Mesendoderm (in vitro differentiated cells): ENCODE measurements around the gene M1AP.

ENCODE experiments used
- DNase-seq: peaks from one replicate; pipeline ENCODE4 v3.0.0; 2013
- H2AK5ac ChIP-seq: 2 replicates; pipeline ENCODE4 v1.6.1; 2013; ENCODE audit warnings: low read length, inconsistent platforms
- H2BK120ac ChIP-seq: 2 replicates; pipeline ENCODE4 v1.6.1; 2013; ENCODE audit warnings: low read depth, mild to moderate bottlenecking, low read length, moderate library complexity, mixed read lengths
- H2BK15ac ChIP-seq: replicated peaks from 2 replicates; pipeline ENCODE4 v1.6.1; 2013; ENCODE audit warnings: low read depth, mild to moderate bottlenecking, moderate library complexity
- H2BK5ac ChIP-seq: 2 replicates; pipeline ENCODE4 v1.6.1; 2013; ENCODE audit warnings: low read length, inconsistent platforms
- H3K18ac ChIP-seq: 2 replicates; pipeline ENCODE4 v1.6.1; 2013; ENCODE audit warnings: mild to moderate bottlenecking, low read length, mixed read lengths
- H3K23ac ChIP-seq: one replicate; pipeline ENCODE4 v1.6.1; 2013; ENCODE audit warnings: low read length
- H3K27ac ChIP-seq: 2 replicates; pipeline ENCODE4 v1.5.1; 2013; ENCODE audit warnings: low read depth, mild to moderate bottlenecking, inconsistent platforms, low read length, moderate library complexity
- H3K27me3 ChIP-seq: 2 replicates; pipeline ENCODE4 v1.6.1; 2013; ENCODE audit warnings: low read length, control low read depth, mild to moderate bottlenecking, inconsistent platforms; ENCODE audit not compliant: insufficient read depth, poor library complexity
- H3K36me3 ChIP-seq: 2 replicates; pipeline ENCODE4 v1.6.1; 2013; ENCODE audit warnings: low read length, inconsistent platforms; ENCODE audit not compliant: control insufficient read depth, insufficient read depth
- H3K4ac ChIP-seq: one replicate; pipeline ENCODE4 v1.6.1; 2013; ENCODE audit warnings: low read depth, mild to moderate bottlenecking, low read length, moderate library complexity
- H3K4me1 ChIP-seq: 2 replicates; pipeline ENCODE4 v1.6.1; 2013; ENCODE audit warnings: low read depth, low read length, inconsistent platforms; ENCODE audit not compliant: control insufficient read depth
- H3K4me2 ChIP-seq: 2 replicates; pipeline ENCODE4 v1.6.1; 2013; ENCODE audit warnings: low read length
- H3K4me3 ChIP-seq: 2 replicates; pipeline ENCODE4 v1.5.1; 2013; ENCODE audit warnings: mild to moderate bottlenecking, low read length
- H3K56ac ChIP-seq: one replicate; pipeline ENCODE4 v1.6.1; 2013; ENCODE audit warnings: low read length
- H3K79me1 ChIP-seq: 2 replicates; pipeline ENCODE4 v1.6.1; 2013; ENCODE audit warnings: low read length, inconsistent platforms
- H3K79me2 ChIP-seq: 2 replicates; pipeline ENCODE4 v1.6.1; 2013; ENCODE audit warnings: mild to moderate bottlenecking, low read length; ENCODE audit not compliant: control insufficient read depth, insufficient read depth
- H3K9ac ChIP-seq: 2 replicates; pipeline ENCODE4 v1.6.1; 2013; ENCODE audit warnings: low read length, inconsistent platforms
- H4K5ac ChIP-seq: one replicate; pipeline ENCODE4 v1.6.1; 2013; ENCODE audit warnings: low read length
- H4K8ac ChIP-seq: one replicate; pipeline ENCODE4 v1.6.1; 2013; ENCODE audit warnings: low read depth, mild to moderate bottlenecking, control low read depth, low read length, moderate library complexity
- WGBS: extraction: QIAGEN DNeasy Blood & Tissue Kit; methylation state at CpG from one replicate; pipeline ENCODE4 v1.1.7; 2013; ENCODE audit warnings: low lambda C conversion rate, missing lambda C conversion rate; ENCODE audit not compliant: insufficient coverage; ENCODE audit errors: extremely low coverage; 5-methylcytosine and 5-hydroxymethylcytosine counted together

Gene M1AP

GRCh38 chr2:74619651-74620297 lies 28.4 kb downstream of the M1AP start:
- Histone ChIP-seq H2BK15ac (no peak overlapping the region), H3K36me3 (no peaks in the 10 kb centered on the region), H3K23ac (no peak overlapping the region), H3K4ac (no peak overlapping the region), H2BK120ac (no peak overlapping the region), H4K5ac (no peak overlapping the region), H3K56ac (no peak overlapping the region), H2AK5ac (no peak overlapping the region), H3K4me2 (no peak overlapping the region), H3K4me3 (no peak overlapping the region), H2BK5ac (no peak overlapping the region), H3K27me3 (no peaks in the 10 kb centered on the region), H3K79me1 (no peaks in the 10 kb centered on the region), H4K8ac (no peak overlapping the region), H3K4me1 (no peaks in the 10 kb centered on the region), H3K27ac (no peak overlapping the region), H3K79me2 (no peaks in the 10 kb centered on the region), H3K18ac (no peak overlapping the region), H3K9ac (no peak overlapping the region)
- no peak for DNase-seq
- WGBS: no CpG with 5 or more reads among the region's 5 CpGs

GRCh38 chr2:74618410-74619083 lies 29.6 kb downstream of the M1AP start:
- H2BK15ac ChIP-seq: no peak overlapping the region
- no peak overlapping the region for H3K4me3 ChIP-seq
- no CpG with 5 or more reads among the region's 6 CpGs for WGBS
- no peak for DNase-seq
- no peak overlapping the region for H4K8ac ChIP-seq
- no peaks in the 10 kb centered on the region for H3K27me3 ChIP-seq
- no peak overlapping the region for H2AK5ac ChIP-seq
- H3K4me1 ChIP-seq: no peaks in the 10 kb centered on the region
- no peak overlapping the region for H3K9ac ChIP-seq
- H2BK5ac ChIP-seq: no peak overlapping the region
- no peaks in the 10 kb centered on the region for H3K79me1 ChIP-seq
- no peak overlapping the region for H3K56ac ChIP-seq
- no peak overlapping the region for H3K4me2 ChIP-seq
- no peak overlapping the region for H3K27ac ChIP-seq
- no peak overlapping the region for H3K23ac ChIP-seq
- H3K4ac ChIP-seq: no peak overlapping the region
- no peaks in the 10 kb centered on the region for H3K79me2 ChIP-seq
- no peak overlapping the region for H2BK120ac ChIP-seq
- H3K36me3 ChIP-seq: no peaks in the 10 kb centered on the region
- no peak overlapping the region for H3K18ac ChIP-seq
- H4K5ac ChIP-seq: no peak overlapping the region

- no peak overlapping the region for H3K4me2 ChIP-seq
- DNase-seq: no peak
- H3K4me3 ChIP-seq: no peak overlapping the region
- no peak overlapping the region for H3K56ac ChIP-seq
- H3K27me3 ChIP-seq: no peaks in the 10 kb centered on the region
- no peak overlapping the region for H4K8ac ChIP-seq
- no peak overlapping the region for H2BK5ac ChIP-seq
- H3K9ac ChIP-seq: no peak overlapping the region
- H3K4ac ChIP-seq: no peak overlapping the region
- H2BK15ac ChIP-seq: no peak overlapping the region
- H3K79me2 ChIP-seq: no peaks in the 10 kb centered on the region
- no peaks in the 10 kb centered on the region for H3K4me1 ChIP-seq
- H4K5ac ChIP-seq: no peak overlapping the region
- no peaks in the 10 kb centered on the region for H3K36me3 ChIP-seq
- H3K18ac ChIP-seq: no peak overlapping the region
- H2BK120ac ChIP-seq: no peak overlapping the region
- no CpG with 5 or more reads among the region's 3 CpGs for WGBS
- H3K23ac ChIP-seq: no peak overlapping the region
- H3K79me1 ChIP-seq: no peaks in the 10 kb centered on the region
- H2AK5ac ChIP-seq: no peak overlapping the region
- no peak overlapping the region for H3K27ac ChIP-seq
Observed at GRCh38 chr2:74617122-74617521, 31.0 kb downstream of the M1AP start.

GRCh38 chr2:74606927-74607326 lies 41.2 kb downstream of the M1AP start:
- H3K4me3 ChIP-seq: no peak overlapping the region
- no CpG with 5 or more reads among the region's 5 CpGs for WGBS
- no peak overlapping the region for H2AK5ac ChIP-seq
- H3K27ac ChIP-seq: no peak overlapping the region
- no peak overlapping the region for H4K5ac ChIP-seq
- H3K36me3 ChIP-seq: no peaks in the 10 kb centered on the region
- no peaks in the 10 kb centered on the region for H3K4me1 ChIP-seq
- H2BK5ac ChIP-seq: no peak overlapping the region
- H4K8ac ChIP-seq: no peak overlapping the region
- H3K4me2 ChIP-seq: no peak overlapping the region
- no peak overlapping the region for H2BK120ac ChIP-seq
- H3K18ac ChIP-seq: no peak overlapping the region
- no peaks in the 10 kb centered on the region for H3K79me1 ChIP-seq
- no peaks in the 10 kb centered on the region for H3K27me3 ChIP-seq
- H3K9ac ChIP-seq: no peak overlapping the region
- H3K79me2 ChIP-seq: no peaks in the 10 kb centered on the region
- no peak for DNase-seq
- no peak overlapping the region for H3K4ac ChIP-seq
- no peak overlapping the region for H3K23ac ChIP-seq
- H2BK15ac ChIP-seq: no peak overlapping the region
- no peak overlapping the region for H3K56ac ChIP-seq

GRCh38 chr2:74603282-74604000 lies 44.7 kb downstream of the M1AP start:
- DNase-seq: no peak
- Histone ChIP-seq H3K23ac (no peak overlapping the region), H2BK15ac (no peak overlapping the region), H3K27ac (no peak overlapping the region), H3K36me3 (no peaks in the 10 kb centered on the region), H3K9ac (no peak overlapping the region), H3K4me2 (no peak overlapping the region), H4K8ac (no peak overlapping the region), H3K4ac (no peak overlapping the region), H3K79me1 (no peaks in the 10 kb centered on the region), H3K4me1 (no peaks in the 10 kb centered on the region), H3K18ac (no peak overlapping the region), H2AK5ac (no peak overlapping the region), H4K5ac (no peak overlapping the region), H3K79me2 (no peaks in the 10 kb centered on the region), H2BK120ac (no peak overlapping the region), H3K27me3 (no peaks in the 10 kb centered on the region), H3K56ac (no peak overlapping the region), H2BK5ac (no peak overlapping the region), H3K4me3 (no peak overlapping the region)
- no CpG with 5 or more reads among the region's 7 CpGs for WGBS
